Activated naive CD4-positive, alpha-beta T cell treated with anti-CD3 and anti-CD28 coated beads, Interleukin-2, amount 50 U/mL, for 16 hours (primary cell): Measurements from ENCODE around the gene PLXNC1.

Source experiments
- DNase-seq: peaks from one replicate; pipeline ENCODE4 v3.0.0-alpha.2; 2020

PLXNC1 gene

DNA sequence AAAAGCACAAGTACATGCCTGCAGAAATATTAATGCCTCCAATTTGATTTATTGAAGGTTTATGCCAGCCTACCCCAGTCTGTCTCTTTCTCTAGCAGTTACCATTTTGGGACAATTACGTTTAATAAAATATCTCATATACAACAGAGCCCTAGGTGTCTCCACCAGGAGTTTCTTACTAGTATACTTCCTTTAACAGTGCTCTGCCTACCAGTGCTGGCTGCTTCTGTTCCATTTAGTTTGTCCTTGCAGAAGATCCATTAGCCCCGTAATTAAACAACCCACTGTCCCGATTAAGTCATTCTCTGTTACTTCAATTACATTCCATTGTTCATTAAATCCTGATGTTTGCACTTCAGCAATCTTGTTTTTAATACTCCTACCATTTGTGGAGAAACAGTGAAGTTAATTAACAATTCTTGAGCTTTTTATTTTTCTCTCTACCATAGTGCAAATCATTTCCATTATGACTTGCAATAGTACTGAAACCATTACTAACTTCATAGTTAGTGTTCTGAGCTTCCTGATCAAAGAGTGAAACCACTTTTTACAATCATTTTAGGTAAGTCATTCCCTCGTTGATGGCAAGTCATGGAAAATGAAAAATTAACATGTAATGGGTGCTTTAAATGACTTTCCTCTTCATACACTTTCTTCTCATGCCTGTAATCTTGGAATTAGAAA, 121.1 kb downstream of the PLXNC1 start:
- DNase-seq: no peak

- no peak for DNase-seq
Measured at GRCh38 chr12:94271351-94271750, 123.0 kb downstream of the PLXNC1 start.

DNA sequence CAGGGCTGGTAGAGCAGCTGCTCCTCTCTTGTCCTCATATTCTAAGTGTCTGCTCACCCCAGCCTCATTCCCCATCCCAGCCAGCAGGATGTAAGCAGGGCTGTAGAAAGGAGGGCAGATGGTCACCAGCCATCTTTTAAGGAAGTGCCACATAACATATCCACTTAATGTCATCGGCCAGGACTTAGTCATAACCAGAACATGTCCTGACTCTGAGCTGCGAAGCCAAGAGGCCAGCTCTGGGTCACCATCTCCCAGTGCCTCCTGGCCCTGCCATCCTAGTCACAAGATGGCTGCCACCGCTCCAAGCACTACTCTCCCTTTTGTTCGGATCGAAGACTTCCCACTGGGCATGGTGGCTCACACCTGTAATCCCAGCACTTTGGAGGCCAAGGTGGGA, 123.9 kb downstream of the PLXNC1 start:
- no peak for DNase-seq

GRCh38 chr12:94273272-94273671, 124.9 kb downstream of the PLXNC1 start:
- no peak for DNase-seq

- DNase-seq: no peak
Measured at GRCh38 chr12:94276725-94277124, 128.3 kb downstream of the PLXNC1 start.

GRCh38 chr12:94277426-94278000, 129.1 kb downstream of the PLXNC1 start:
- DNase-seq: no peak

DNA sequence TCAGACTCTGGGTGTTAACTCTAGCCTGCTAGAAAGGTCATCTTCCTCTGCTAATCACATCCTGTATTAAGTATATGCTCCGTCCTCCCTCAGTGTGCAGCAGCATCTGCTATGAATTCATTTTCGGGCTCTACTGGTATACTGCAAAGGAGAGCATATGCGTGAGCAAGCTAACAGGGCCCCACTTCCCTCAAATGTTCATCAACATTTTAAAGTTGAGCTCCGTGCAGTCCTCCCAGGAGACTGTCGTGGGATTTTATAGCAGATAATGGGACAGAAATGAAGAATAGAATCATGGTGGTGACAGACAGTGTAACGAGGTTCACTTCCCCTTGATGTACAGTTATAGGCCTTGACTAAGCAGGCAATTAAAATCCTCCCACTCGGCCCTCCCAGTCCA, 131.7 kb downstream of the PLXNC1 start:
- DNase-seq: no peak

DNA sequence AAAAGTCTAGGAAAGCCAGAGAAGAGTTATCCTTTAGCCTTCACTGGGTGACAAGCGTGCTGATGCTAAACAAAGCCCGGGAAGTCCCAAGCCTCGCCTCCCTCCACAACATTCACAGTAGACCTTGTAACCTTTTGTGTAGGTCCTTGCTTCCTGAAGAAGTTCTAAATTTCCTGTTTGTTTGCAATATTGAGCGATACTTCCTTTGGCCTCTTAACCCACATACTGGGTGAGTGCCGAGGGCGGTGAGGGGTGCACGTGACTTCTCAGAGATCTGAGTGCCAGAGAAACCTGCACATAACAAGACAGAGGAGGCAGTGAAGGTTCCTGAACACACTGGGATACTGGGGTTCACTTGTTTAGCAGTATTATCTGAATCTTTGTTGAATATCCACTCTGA, 134.3 kb downstream of the PLXNC1 start:
- DNase-seq: no peak

GRCh38 chr12:94284046-94284445, 135.7 kb downstream of the PLXNC1 start:
- no peak for DNase-seq

- DNase-seq: no peak
Measured at GRCh38 chr12:94284859-94285258, 136.5 kb downstream of the PLXNC1 start.

DNA sequence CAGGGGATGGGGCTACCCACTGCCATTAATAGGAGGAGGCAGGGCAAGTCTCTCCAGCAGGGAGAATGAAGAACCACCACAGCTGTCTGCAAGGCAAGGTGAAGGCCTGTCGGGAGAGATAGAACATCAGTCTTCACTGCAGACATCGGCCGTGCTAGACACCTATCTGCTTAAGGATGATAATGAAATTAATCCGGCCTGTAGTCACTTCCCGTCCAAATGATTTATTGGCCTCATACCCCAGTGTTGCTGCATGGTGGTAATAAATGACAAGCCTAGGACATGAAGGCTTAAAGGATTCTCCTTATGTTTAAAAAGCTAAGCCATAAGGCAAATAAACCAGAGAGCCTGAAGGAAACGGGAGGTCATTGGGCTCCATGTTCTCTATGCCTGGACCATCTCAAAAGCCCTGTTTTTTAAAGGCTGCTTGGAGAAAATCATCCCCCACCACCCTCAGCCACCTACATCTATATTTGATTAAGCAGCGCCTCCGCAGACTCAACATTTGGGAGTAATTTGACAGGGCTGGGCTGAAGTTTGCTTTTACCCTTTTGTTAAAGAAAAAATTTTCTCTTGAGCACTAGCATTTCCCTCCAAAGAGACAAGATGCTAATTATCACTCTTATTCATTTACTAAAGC, 137.7 kb downstream of the PLXNC1 start:
- no peak for DNase-seq

GRCh38 chr12:94286583-94287244, 138.3 kb downstream of the PLXNC1 start:
- DNase-seq: no peak

GRCh38 chr12:94287245-94287628, 138.9 kb downstream of the PLXNC1 start:
- no peak for DNase-seq

DNA sequence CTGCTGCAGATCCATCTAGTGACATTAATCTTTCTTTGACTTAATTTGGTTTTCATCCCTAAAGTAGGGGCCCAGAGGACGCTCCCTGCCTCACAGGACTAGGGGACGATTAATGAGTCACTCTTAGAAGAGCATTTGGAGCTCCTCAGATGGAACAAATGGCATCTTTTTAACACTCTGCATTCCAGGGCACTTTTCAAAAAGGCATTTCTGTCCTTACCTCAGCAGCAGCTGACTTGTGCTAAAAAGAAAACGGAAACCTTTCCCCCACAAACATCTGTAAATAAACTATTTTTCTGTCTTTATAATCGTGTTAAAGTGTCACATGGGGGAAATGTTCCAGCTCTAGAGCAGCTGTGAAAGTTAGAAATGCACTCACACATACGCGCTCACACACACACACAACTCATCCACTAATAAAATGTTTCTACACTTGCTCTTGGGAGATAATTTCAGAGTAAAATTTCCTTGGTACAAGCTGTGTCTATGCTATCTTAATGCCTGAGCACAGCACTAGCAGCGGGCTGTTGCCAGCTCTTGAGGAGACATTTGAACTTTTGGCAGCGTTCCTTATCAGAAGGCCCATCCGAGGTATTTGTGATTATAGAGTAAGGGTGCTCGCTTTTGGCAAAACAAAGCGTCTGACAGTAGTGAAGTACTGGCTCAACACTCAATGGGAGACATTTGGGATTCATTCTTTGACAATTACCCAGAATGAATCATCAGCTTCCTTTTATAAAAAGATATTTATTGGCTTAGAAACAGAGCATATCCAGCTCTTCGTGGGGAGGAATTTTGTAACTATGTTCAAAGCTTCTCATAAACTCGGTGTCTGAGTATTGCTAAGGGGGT, 141.3 kb downstream of the PLXNC1 start:
- DNase-seq: no peak

- DNase-seq: no peak
Measured at GRCh38 chr12:94290353-94290752, 142.0 kb downstream of the PLXNC1 start.

GRCh38 chr12:94297096-94297699, 148.8 kb downstream of the PLXNC1 start:
- no peak for DNase-seq

DNA sequence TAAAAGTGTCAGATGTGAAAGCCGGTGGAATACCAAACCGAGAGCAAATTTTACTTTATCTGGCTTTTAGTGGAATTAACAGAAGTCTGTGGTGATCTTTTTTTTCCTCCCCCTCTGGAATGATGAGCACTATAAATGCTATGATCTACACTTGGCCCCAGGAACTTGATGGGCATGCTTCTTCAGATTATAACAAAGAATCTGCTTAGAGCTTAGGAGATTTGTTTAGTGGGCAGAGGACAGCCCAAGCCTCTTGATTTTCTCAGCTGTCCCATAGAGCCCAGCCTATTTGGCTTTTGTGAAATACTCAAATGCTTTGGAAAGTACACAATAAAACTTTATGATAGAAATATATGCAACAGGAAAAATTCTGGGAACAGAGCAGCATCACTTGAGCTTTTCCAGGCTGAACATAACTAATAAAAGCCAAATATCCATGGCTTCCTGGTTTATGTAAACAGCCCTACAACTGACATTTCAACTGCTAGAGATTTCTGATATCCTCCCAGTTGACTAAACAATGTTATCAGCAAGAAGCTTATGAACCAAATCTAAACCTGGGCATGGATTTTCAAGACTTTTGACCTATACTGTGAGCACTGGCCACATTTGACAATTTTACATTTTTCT, 149.6 kb downstream of the PLXNC1 start:
- no peak for DNase-seq

DNA sequence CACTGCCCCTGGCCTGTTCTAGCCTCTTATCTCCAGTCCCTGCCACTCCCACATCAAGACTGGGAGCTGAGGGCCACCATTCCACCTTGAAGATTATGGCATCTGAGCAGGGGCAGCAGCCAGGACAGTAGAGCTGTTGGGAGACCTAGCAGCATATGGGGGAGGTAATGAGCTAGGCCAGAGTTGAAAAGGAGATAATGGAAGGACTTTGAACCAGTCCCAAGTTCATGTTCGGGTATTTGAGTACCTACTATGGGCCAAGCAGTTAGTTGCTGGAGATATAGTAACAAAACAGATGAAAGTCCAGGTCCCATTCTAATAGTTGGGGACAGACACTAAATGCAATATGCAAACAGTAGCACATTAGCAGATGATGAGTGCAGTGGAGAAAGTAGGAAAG, 151.5 kb downstream of the PLXNC1 start:
- no peak for DNase-seq

- no peak for DNase-seq
Measured at GRCh38 chr12:94304012-94304411, 155.6 kb downstream of the PLXNC1 start.

DNA sequence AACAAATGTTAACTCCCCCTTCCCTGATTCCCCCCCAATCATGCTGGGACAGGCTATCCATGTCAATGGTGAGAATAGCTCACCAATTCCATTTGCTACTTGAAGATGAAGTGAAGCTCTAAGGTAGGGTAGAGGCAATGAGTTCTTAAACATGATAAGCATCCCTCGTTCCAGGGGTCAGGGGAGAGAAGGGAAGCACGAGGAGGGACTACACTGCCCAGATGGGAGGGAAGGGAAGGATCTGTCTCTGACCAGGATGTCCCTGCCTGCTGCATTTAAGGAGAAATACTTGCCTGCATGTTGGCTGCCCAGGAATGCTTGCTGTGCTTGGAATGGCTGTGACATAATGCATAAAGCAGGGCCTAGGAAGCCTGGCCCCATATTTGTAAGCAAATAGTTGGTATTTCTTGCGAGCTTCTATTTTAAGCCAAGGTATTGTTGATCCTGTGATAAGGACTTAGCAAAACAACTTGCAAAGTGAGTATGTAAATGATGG, 156.2 kb downstream of the PLXNC1 start:
- DNase-seq: no peak

DNA sequence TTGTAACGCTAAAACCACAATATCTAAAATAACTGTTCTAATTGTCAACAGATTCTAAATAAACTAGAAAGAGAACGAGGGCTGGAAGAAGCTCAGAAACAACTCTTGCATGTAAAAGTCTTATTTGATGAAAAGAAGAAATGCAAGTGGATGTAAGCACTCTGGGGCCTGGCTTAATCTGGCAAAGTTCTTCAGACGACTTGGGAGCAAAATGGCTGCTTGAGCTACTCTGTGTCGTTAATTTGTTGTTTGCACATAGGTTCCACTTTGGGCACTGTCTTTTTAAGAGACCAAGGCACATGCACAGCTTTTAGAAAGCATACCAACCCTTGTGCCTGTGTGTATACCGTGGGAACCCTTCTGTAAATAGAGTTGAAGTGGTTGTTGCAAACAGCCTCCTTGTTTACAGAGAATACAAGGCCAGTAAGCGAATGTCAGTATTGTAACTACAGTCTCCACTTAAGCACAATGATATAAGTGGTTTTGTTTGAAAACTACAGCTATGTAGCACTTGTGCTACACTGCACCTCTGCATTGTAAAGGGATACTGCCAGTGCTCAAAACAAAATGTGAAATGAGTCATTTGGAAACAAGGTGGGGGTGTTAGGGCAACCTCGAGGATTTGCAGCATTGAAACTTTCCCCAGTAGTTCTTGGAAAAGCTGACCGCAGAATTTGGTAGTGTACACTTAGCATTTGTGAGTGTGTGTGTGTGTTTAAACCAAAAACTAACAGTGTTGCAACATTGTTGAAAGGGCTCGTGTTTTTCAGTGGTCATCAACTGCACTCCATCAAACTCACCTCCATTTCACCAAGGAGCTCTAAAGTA, 157.0 kb downstream of the PLXNC1 start:
- DNase-seq: no peak
